ENCODE measurements around the gene PLPPR3.

Gene PLPPR3

DNA sequence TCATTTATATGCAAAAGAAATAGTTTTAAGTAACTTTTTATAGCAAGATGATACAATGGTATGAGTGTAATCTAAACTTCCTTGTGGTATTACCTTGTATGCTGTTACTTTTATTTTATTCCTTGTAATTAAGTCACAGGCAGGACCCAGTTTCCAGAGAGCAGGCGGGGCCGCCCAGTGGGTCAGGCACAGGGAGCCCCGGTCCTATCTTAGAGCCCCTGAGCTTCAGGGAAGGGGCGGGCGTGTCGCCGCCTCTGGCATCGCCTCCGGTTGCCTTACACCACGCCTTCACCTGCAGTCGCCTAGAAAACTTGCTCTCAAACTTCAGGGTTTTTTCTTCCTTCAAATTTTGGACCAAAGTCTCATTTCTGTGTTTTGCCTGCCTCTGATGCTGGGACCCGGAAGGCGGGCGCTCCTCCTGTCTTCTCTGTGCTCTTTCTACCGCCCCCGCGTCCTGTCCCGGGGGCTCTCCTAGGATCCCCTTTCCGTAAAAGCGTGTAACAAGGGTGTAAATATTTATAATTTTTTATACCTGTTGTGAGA is 10.2 kb downstream of the PLPPR3 start:
- DNase-seq (ENCODE audit: low read depth): no peak
- TF ChIP-seq CTCF (IDR thresholded peaks at IDR 0.05; ENCODE audit: control insufficient read depth, extremely low read depth, insufficient read depth): no peak

GRCh38 chr19:810883-811489 is 10.8 kb downstream of the PLPPR3 start:
- no peak for DNase-seq (ENCODE audit: low read depth)
- no peak for TF ChIP-seq CTCF (IDR thresholded peaks at IDR 0.05; ENCODE audit: control insufficient read depth, extremely low read depth, insufficient read depth)
- H3K4me3 ChIP-seq (ENCODE audit: low read depth, low read length): no peak overlapping the region

More for the DNA sequence above, 10.2 kb downstream of the PLPPR3 start:
- no peak overlapping the region for H3K4me3 ChIP-seq (ENCODE audit: low read depth, low read length)

- H3K4me3 ChIP-seq (ENCODE audit: low read depth, low read length): no peak overlapping the region
- no peak for TF ChIP-seq CTCF (IDR thresholded peaks at IDR 0.05; ENCODE audit: control insufficient read depth, extremely low read depth, insufficient read depth)
- DNase-seq (ENCODE audit: low read depth): no peak
Measured at GRCh38 chr19:810077-810855, 11.5 kb downstream of the PLPPR3 start.

DNA sequence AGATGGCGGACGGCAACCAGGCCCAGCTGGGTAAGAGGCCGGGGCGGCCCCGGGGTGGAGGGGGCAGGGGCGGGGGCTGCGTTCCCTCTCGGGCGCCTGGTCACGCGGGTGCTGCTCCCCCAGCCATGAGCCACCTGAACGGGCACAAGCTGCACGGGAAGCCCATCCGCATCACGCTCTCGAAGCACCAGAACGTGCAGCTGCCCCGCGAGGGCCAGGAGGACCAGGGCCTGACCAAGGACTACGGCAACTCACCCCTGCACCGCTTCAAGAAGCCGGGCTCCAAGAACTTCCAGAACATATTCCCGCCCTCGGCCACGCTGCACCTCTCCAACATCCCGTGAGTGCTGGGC is 13.4 kb downstream of the PLPPR3 start:
- H3K4me3 ChIP-seq (ENCODE audit: low read depth, low read length): no peak overlapping the region
- TF ChIP-seq CTCF (IDR thresholded peaks at IDR 0.05; ENCODE audit: control insufficient read depth, extremely low read depth, insufficient read depth): no peak
- no peak for DNase-seq (ENCODE audit: low read depth)

- DNase-seq (ENCODE audit: low read depth): no peak
Measured at GRCh38 chr19:807627-808422, 13.9 kb downstream of the PLPPR3 start.

More at GRCh38 chr19:807627-808422, 13.9 kb downstream of the PLPPR3 start:
- TF ChIP-seq CTCF (IDR thresholded peaks at IDR 0.05; ENCODE audit: control insufficient read depth, extremely low read depth, insufficient read depth): no peak
- H3K4me3 ChIP-seq (ENCODE audit: low read depth, low read length): no peak overlapping the region

All from LNCaP clone FGC (cell line).